VCaP (cell line): ENCODE results near the gene HAGHL.
A peak's percentile ranks its signal among the peaks of the same experiment; 100 is the strongest.
"Not testable (repeated sequence)": the region's sequence is repeated elsewhere in the genome, so short reads cannot be mapped to it uniquely, and the experiment has no call there.

Source experiments
- H3K27ac ChIP-seq: fragments of 450-650 bp; 2 replicates; pipeline ENCODE4 v1.5.1; 2017
- TF ChIP-seq, protein P1 (sequence below): fragments of 450-650 bp; conservative IDR thresholded peaks from 2 replicates; pipeline ENCODE4 v1.5.1; 2017; ENCODE audit warnings: mild to moderate bottlenecking, moderate library complexity

HAGHL gene

GRCh38 chr16:708019-708418, 18.9 kb upstream of the HAGHL start:
- TF ChIP-seq, protein P1, sequence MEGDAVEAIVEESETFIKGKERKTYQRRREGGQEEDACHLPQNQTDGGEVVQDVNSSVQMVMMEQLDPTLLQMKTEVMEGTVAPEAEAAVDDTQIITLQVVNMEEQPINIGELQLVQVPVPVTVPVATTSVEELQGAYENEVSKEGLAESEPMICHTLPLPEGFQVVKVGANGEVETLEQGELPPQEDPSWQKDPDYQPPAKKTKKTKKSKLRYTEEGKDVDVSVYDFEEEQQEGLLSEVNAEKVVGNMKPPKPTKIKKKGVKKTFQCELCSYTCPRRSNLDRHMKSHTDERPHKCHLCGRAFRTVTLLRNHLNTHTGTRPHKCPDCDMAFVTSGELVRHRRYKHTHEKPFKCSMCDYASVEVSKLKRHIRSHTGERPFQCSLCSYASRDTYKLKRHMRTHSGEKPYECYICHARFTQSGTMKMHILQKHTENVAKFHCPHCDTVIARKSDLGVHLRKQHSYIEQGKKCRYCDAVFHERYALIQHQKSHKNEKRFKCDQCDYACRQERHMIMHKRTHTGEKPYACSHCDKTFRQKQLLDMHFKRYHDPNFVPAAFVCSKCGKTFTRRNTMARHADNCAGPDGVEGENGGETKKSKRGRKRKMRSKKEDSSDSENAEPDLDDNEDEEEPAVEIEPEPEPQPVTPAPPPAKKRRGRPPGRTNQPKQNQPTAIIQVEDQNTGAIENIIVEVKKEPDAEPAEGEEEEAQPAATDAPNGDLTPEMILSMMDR = no peak
- H3K27ac ChIP-seq = no peak overlapping the region

DNA sequence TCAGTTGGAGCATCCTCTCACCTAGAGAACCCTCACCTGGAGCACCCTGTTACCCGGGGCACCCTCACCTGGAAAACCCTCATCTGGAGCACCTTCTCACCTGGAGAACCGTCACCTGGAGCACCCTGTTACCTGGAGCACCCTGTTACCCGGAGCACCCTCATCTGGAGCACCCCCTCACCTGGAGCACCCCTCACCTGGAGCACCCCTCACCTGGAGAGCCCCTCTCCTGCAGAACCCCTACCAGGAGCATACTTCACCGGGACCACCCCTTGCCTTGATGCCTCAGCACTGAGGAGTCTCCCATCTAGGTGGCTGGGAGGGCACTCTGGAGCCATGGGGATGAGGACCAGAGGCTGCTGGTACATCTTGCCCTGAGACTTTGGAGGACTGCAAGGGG, 17.9 kb upstream of the HAGHL start:
- H3K27ac ChIP-seq = no peak overlapping the region
- TF ChIP-seq, protein P1 = no peak

- TF ChIP-seq, protein P1 = no peak
- H3K27ac ChIP-seq = no peak overlapping the region
Observed at GRCh38 chr16:709566-710499, 17.1 kb upstream of the HAGHL start.

GRCh38 chr16:710500-711075, 16.3 kb upstream of the HAGHL start:
- no peak overlapping the region for H3K27ac ChIP-seq
- TF ChIP-seq, protein P1 = no peak

DNA sequence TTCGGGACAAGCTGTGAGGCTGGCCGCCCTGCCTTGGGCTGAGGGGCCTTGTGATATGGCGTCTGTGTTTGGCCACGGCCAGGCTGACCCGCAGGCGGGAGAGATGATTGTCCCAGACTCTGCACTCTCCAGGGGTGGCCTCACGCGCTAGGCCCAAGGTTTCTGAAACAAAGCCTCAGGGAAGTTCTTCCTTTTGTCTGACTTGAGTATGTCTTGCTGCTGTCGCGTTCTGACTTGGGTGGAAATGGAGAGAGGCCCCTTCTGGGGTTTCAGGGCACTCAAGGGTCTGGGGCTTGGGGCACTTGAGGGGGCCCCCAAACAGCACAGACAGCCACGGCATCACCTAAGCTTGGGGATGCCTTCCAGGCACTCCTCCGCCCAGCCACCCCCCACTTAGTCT, 15.8 kb upstream of the HAGHL start:
- TF ChIP-seq, protein P1 = no peak
- no peak overlapping the region for H3K27ac ChIP-seq

GRCh38 chr16:711548-712320, 15.2 kb upstream of the HAGHL start:
- TF ChIP-seq, protein P1 = peak; percentile 89
- no peak overlapping the region for H3K27ac ChIP-seq

- TF ChIP-seq, protein P1 = peak; percentile 37
- H3K27ac ChIP-seq = not testable (repeated sequence)
Observed at GRCh38 chr16:712740-713250, 14.1 kb upstream of the HAGHL start.
